Panc1 (cell line): Measurements from ENCODE around the gene SLC14A1. TPM values are rescaled to one million over a fixed set of nuclear protein-coding genes. Genes with fewer than 3 reads are reported as not detected.

Experiments used
- ATAC-seq: fragments of 200-7000 bp; cut with Tn5 transposase; 2 replicates; pipeline ENCODE4 v1.9.1; 2020; ENCODE audit warnings: mild to moderate bottlenecking, moderate library complexity
- BruUV-seq: library from RNA; stranded (reverse); fragments of 400-500 nt; replicated peaks from 2 replicates; lab custom pipeline; 2021; lab: Mats Ljungman, UMichigan
- CTCF ChIA-PET: fragments of 300-600 bp; sonication (Branson Sonifier 250); formaldehyde crosslinking; loops from one replicate; lab custom pipeline; 2022; ENCODE audit warnings: antibody characterized with exemption; lab: Charles Lee
- POLR2A ChIA-PET: fragments of 300-600 bp; sonication (Branson Sonifier 250); formaldehyde crosslinking; loops from one replicate; lab custom pipeline; 2022; ENCODE audit warnings: antibody characterized with exemption; lab: Charles Lee
- DNase-seq: peaks from one replicate; pipeline ENCODE4 v3.0.0-alpha.2; 2010; ENCODE audit warnings: low read depth, low spot score
- H3K27ac ChIP-seq: 2 replicates; pipeline ENCODE4 v1.5.1; 2011; ENCODE audit warnings: mild to moderate bottlenecking, low read length, inconsistent platforms
- H3K27me3 ChIP-seq: fragments of 200-500 bp; sonication (Bioruptor generic); 2 replicates; pipeline ENCODE4 v1.6.0; 2014; ENCODE audit warnings: low read length, inconsistent platforms; ENCODE audit not compliant: control insufficient read depth, insufficient read depth
- H3K36me3 ChIP-seq: fragments of 200-500 bp; sonication (Bioruptor generic); 2 replicates; pipeline ENCODE4 v1.5.1; 2014; ENCODE audit warnings: inconsistent platforms, mild to moderate bottlenecking, low read length, moderate library complexity; ENCODE audit not compliant: control insufficient read depth, insufficient read depth
- H3K4me1 ChIP-seq: 2 replicates; pipeline ENCODE4 v1.5.1; 2011; ENCODE audit warnings: inconsistent platforms, mild to moderate bottlenecking, low read length, moderate library complexity; ENCODE audit not compliant: control insufficient read depth, insufficient read depth
- H3K4me3 ChIP-seq, 2 experiments: 2 replicates each; pipeline ENCODE4 v1.5.1; 2011 to 2012; ENCODE audit warnings: low read depth in 2 of 2, low read length in 2 of 2, mild to moderate bottlenecking in 2 of 2, inconsistent platforms in 1 of 2, moderate library complexity in 1 of 2
- H3K9me3 ChIP-seq: fragments of 200-500 bp; sonication (Bioruptor generic); 2 replicates; pipeline ENCODE4 v1.5.1; 2014; ENCODE audit warnings: low read depth, mild to moderate bottlenecking, inconsistent platforms, low read length, moderate library complexity; ENCODE audit not compliant: control insufficient read depth, insufficient read depth
- POLR2AphosphoS5 ChIP-seq: IDR thresholded peaks from 2 replicates; pipeline ENCODE4 v1.6.1; 2012; ENCODE audit warnings: mild to moderate bottlenecking, low read depth, low read length, moderate library complexity
- SIN3A ChIP-seq: IDR thresholded peaks from 2 replicates; pipeline ENCODE4 v1.6.1; 2012; ENCODE audit warnings: low read depth, mild to moderate bottlenecking, low read length, moderate library complexity, borderline replicate concordance; ENCODE audit not compliant: insufficient read depth
- TCF7L2 ChIP-seq: IDR thresholded peaks from 2 replicates; pipeline ENCODE4 v1.6.1; 2011; ENCODE audit warnings: mild to moderate bottlenecking, low read depth, low read length, inconsistent platforms
- in situ Hi-C: cut with HindIII; loops from 2 replicates; pipeline ENCODE4 v1.10.0; 2016; ENCODE audit warnings: low sequenced_read_pairs, low pct_unique_long_range_greater_than_20kb
- intact Hi-C: fragments of 100-400 bp; cut with micrococcal nuclease; formaldehyde crosslinking; loops from one replicate; pipeline ENCODE4 v1.10.0; 2022; ENCODE audit not compliant: unreplicated experiment
- total RNA-seq: library from RNA; stranded (reverse); gene quantifications from one replicate; pipeline ENCODE4 v1.2.1, GENCODE V29; 2021; ENCODE audit not compliant: unreplicated experiment
- TF ChIP-seq, protein P1 (sequence below), 2 experiments: IDR thresholded peaks; 2 replicates each; pipeline ENCODE4 v1.6.1; 2011 to 2012; ENCODE audit warnings: low read depth in 2 of 2, control low read depth in 1 of 2, low read length in 1 of 2, mild to moderate bottlenecking in 1 of 2, moderate library complexity in 1 of 2; ENCODE audit not compliant: insufficient read depth in 1 of 2
- TF ChIP-seq, protein P2 (sequence below): fragments of 450-650 bp; IDR thresholded peaks from 2 replicates; pipeline ENCODE4 v1.5.1; 2017; ENCODE audit warnings: mild to moderate bottlenecking

SLC14A1 gene
- total RNA-seq, 1 experiment from 2014 or later, result 1.2 TPM

DNA sequence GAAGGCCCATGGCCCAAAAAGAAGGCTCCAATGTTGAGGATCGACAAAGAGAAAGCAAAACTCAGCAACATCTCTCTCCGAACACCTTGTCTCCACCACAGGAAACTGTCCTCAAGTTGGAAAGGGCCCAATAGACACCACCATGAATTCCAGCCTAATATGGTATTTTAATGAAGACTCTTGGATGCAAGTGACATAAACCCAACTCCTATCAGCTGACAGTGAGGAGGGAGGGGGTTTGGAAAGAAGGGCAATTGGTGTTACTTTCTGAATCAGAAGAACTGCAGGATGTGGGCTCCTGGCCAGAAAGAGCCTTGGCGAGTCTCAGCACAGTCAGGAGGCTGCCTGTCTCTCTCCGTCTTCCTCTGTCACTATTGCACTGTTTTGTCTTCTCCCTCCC, 61.2 kb downstream of the SLC14A1 start:
- H3K4me1 ChIP-seq, result no peaks in the 10 kb centered on the region
- BruUV-seq, result no TSS peak
- no peaks in the 10 kb centered on the region for H3K36me3 ChIP-seq
- no peak for ATAC-seq
- no peak for DNase-seq
- ChIA-PET CTCF (no interaction called here), POLR2A (no interaction called here)
- H3K27me3 ChIP-seq, result no peaks in the 10 kb centered on the region
- H3K9me3 ChIP-seq, result no peaks in the 10 kb centered on the region
- in situ Hi-C loops (no loop called here), intact Hi-C loops (no loop called here)
- no peak for TF ChIP-seq POLR2AphosphoS5
- TF ChIP-seq, protein P1, sequence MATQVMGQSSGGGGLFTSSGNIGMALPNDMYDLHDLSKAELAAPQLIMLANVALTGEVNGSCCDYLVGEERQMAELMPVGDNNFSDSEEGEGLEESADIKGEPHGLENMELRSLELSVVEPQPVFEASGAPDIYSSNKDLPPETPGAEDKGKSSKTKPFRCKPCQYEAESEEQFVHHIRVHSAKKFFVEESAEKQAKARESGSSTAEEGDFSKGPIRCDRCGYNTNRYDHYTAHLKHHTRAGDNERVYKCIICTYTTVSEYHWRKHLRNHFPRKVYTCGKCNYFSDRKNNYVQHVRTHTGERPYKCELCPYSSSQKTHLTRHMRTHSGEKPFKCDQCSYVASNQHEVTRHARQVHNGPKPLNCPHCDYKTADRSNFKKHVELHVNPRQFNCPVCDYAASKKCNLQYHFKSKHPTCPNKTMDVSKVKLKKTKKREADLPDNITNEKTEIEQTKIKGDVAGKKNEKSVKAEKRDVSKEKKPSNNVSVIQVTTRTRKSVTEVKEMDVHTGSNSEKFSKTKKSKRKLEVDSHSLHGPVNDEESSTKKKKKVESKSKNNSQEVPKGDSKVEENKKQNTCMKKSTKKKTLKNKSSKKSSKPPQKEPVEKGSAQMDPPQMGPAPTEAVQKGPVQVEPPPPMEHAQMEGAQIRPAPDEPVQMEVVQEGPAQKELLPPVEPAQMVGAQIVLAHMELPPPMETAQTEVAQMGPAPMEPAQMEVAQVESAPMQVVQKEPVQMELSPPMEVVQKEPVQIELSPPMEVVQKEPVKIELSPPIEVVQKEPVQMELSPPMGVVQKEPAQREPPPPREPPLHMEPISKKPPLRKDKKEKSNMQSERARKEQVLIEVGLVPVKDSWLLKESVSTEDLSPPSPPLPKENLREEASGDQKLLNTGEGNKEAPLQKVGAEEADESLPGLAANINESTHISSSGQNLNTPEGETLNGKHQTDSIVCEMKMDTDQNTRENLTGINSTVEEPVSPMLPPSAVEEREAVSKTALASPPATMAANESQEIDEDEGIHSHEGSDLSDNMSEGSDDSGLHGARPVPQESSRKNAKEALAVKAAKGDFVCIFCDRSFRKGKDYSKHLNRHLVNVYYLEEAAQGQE (IDR thresholded peaks at IDR 0.05; ENCODE audit: insufficient read depth in 1 of 2, low read depth in 2 of 2, low read length in 1 of 2), result no peak
- TF ChIP-seq, protein P2, sequence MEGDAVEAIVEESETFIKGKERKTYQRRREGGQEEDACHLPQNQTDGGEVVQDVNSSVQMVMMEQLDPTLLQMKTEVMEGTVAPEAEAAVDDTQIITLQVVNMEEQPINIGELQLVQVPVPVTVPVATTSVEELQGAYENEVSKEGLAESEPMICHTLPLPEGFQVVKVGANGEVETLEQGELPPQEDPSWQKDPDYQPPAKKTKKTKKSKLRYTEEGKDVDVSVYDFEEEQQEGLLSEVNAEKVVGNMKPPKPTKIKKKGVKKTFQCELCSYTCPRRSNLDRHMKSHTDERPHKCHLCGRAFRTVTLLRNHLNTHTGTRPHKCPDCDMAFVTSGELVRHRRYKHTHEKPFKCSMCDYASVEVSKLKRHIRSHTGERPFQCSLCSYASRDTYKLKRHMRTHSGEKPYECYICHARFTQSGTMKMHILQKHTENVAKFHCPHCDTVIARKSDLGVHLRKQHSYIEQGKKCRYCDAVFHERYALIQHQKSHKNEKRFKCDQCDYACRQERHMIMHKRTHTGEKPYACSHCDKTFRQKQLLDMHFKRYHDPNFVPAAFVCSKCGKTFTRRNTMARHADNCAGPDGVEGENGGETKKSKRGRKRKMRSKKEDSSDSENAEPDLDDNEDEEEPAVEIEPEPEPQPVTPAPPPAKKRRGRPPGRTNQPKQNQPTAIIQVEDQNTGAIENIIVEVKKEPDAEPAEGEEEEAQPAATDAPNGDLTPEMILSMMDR, result no peak
- TF ChIP-seq SIN3A, result no peak
- no peak for TF ChIP-seq TCF7L2
- H3K27ac ChIP-seq, result no peak overlapping the region
- H3K4me3 ChIP-seq, result no peak overlapping the region

DNA sequence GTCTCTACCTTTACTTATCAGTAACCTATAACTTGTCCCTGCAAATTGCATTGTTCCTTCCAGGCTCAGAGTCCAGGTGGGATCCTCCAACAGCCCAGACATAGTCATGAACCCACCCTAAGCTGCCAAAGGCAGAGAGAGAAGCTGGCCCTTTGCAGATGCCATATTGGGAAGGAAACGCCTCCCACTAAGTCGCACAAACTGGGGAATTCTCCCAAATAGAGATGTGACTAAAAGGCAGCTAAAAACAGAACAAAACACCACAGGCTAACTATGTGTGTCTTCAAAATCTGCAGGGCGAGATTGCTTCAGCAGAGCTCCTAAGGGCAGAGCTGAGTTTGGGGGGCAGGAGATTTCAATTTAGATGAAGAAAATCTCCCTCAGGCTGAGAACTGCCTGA, 63.0 kb downstream of the SLC14A1 start:
- POLR2A ChIA-PET, result no interaction called here
- CTCF ChIA-PET, result no interaction called here

More for the DNA sequence above, 63.0 kb downstream of the SLC14A1 start:
- no peak overlapping the region for H3K27ac ChIP-seq
- H3K4me3 ChIP-seq, result no peak overlapping the region
- DNase-seq (no peak), ATAC-seq (no peak)
- H3K36me3 ChIP-seq, result no peaks in the 10 kb centered on the region
- TF ChIP-seq, protein P2, result no peak
- TF ChIP-seq, protein P1 (IDR thresholded peaks at IDR 0.05; ENCODE audit: insufficient read depth in 1 of 2, low read depth in 2 of 2, low read length in 1 of 2), result no peak
- TF ChIP-seq POLR2AphosphoS5, result no peak
- no peak for TF ChIP-seq SIN3A
- no peak for TF ChIP-seq TCF7L2
- in situ Hi-C loops, result no loop called here
- H3K27me3 ChIP-seq, result no peaks in the 10 kb centered on the region
- H3K9me3 ChIP-seq, result no peaks in the 10 kb centered on the region
- intact Hi-C loops, result no loop called here
- BruUV-seq, result no TSS peak
- H3K4me1 ChIP-seq, result no peaks in the 10 kb centered on the region
